GM23338 (cell line): ENCODE results near the gene SKP1. TPM values are rescaled to one million over a fixed set of nuclear protein-coding genes. Genes with fewer than 3 reads are reported as not detected.
A peak's percentile ranks its signal among the peaks of the same experiment; 100 is the strongest.

Experiments
- ATAC-seq: fragments of 200-7000 bp; cut with Tn5 transposase; 3 replicates; pipeline ENCODE4 v1.9.1; 2020
- DNase-seq: peaks from one replicate; pipeline ENCODE4 v3.0.0-alpha.2; 2015; ENCODE audit warnings: low spot score
- H2AFZ ChIP-seq: fragments of 200-600 bp; sonication (generic); 2 replicates; pipeline ENCODE4 v1.8.0; 2016; ENCODE audit warnings: antibody characterized with exemption, mild to moderate bottlenecking, moderate library complexity
- H3F3A ChIP-seq: fragments of 200-600 bp; sonication (generic); replicated peaks from 2 replicates; pipeline ENCODE4 v1.8.0; 2017; ENCODE audit warnings: antibody characterized with exemption, mixed run types, low read depth
- H3K27ac ChIP-seq: fragments of 200-600 bp; sonication (generic); 2 replicates; pipeline ENCODE4 v1.6.1; 2016; ENCODE audit warnings: low read depth
- H3K27me3 ChIP-seq: fragments of 200-600 bp; sonication (generic); 2 replicates; pipeline ENCODE4 v1.8.0; 2016; ENCODE audit warnings: mild to moderate bottlenecking, mixed run types, moderate library complexity; ENCODE audit not compliant: insufficient read depth
- H3K36me3 ChIP-seq: fragments of 200-600 bp; sonication (generic); 2 replicates; pipeline ENCODE4 v1.8.0; 2016; ENCODE audit warnings: mild to moderate bottlenecking; ENCODE audit not compliant: insufficient read depth
- H3K4me1 ChIP-seq: fragments of 200-600 bp; sonication (generic); 2 replicates; pipeline ENCODE4 v1.8.0; 2016; ENCODE audit warnings: mild to moderate bottlenecking, moderate library complexity; ENCODE audit not compliant: insufficient read depth
- H3K4me2 ChIP-seq: fragments of 200-600 bp; sonication (generic); 2 replicates; pipeline ENCODE4 v1.7.1; 2017; ENCODE audit warnings: mixed run types
- H3K4me3 ChIP-seq: fragments of 200-600 bp; sonication (generic); 2 replicates; pipeline ENCODE4 v1.6.1; 2016; ENCODE audit warnings: mixed run types
- H3K79me2 ChIP-seq: fragments of 200-600 bp; sonication (generic); replicated peaks from 2 replicates; pipeline ENCODE4 v1.8.0; 2017; ENCODE audit warnings: mild to moderate bottlenecking; ENCODE audit not compliant: insufficient read depth
- H3K9me2 ChIP-seq: fragments of 200-600 bp; sonication (generic); 2 replicates; pipeline ENCODE4 v1.8.0; 2017; ENCODE audit not compliant: insufficient read depth
- H4K20me1 ChIP-seq: fragments of 200-600 bp; sonication (generic); replicated peaks from 2 replicates; pipeline ENCODE4 v1.8.0; 2017; ENCODE audit warnings: mild to moderate bottlenecking; ENCODE audit not compliant: insufficient read depth
- H3K27ac Mint-ChIP-seq: 2 replicates; pipeline ENCODE4 v1.8.0; 2020; ENCODE audit warnings: inconsistent platforms, mild to moderate bottlenecking, moderate library complexity, mixed read lengths
- H3K27me3 Mint-ChIP-seq: 3 replicates; pipeline ENCODE4 v1.8.0; 2022; ENCODE audit warnings: low read depth, mild to moderate bottlenecking, moderate library complexity, mixed read lengths, inconsistent platforms; ENCODE audit not compliant: insufficient read depth, poor library complexity
- H3K36me3 Mint-ChIP-seq: 3 replicates; pipeline ENCODE4 v1.8.0; 2021; ENCODE audit warnings: low read depth, mild to moderate bottlenecking, inconsistent platforms, moderate library complexity, mixed read lengths
- H3K4me1 Mint-ChIP-seq: 3 replicates; pipeline ENCODE4 v1.8.0; 2020; ENCODE audit warnings: mild to moderate bottlenecking, inconsistent platforms, mixed read lengths
- H3K4me3 Mint-ChIP-seq: 3 replicates; pipeline ENCODE4 v1.8.0; 2021; ENCODE audit warnings: moderate library complexity, mild to moderate bottlenecking, inconsistent platforms, mixed read lengths
- H3K9me3 Mint-ChIP-seq: 3 replicates; pipeline ENCODE4 v1.8.0; 2020; ENCODE audit warnings: moderate library complexity, mild to moderate bottlenecking, inconsistent platforms, mixed read lengths
- CREB1 ChIP-seq: fragments of 250-450 bp; sonication (Bioruptor Pico); IDR thresholded peaks from 2 replicates; pipeline ENCODE4 v1.5.0; 2020; ENCODE audit warnings: low read depth, mild to moderate bottlenecking, moderate library complexity
- EZH2 ChIP-seq: fragments of 200-600 bp; sonication (generic); IDR thresholded peaks from one replicate; pipeline ENCODE4 v1.8.0; 2017; ENCODE audit warnings: antibody characterized with exemption, mild to moderate bottlenecking, low read depth; ENCODE audit not compliant: unreplicated experiment
- EZH2phosphoT487 ChIP-seq: fragments of 200-600 bp; sonication (generic); IDR thresholded peaks from one replicate; pipeline ENCODE4 v1.8.1; 2018; ENCODE audit warnings: antibody characterized with exemption; ENCODE audit not compliant: unreplicated experiment
- NANOG ChIP-seq: IDR thresholded peaks from 2 replicates; pipeline ENCODE4 v1.6.1; 2016; ENCODE audit warnings: antibody characterized with exemption, borderline replicate concordance
- STAT1 ChIP-seq: IDR thresholded peaks from one replicate; pipeline ENCODE4 v1.6.1; 2016; ENCODE audit warnings: antibody characterized with exemption; ENCODE audit not compliant: unreplicated experiment
- ZNF114 ChIP-seq: fragments of 250-450 bp; sonication (Bioruptor Pico); IDR thresholded peaks from 2 replicates; pipeline ENCODE4 v1.5.0; 2020; ENCODE audit warnings: mild to moderate bottlenecking, moderate library complexity
- polyA plus RNA-seq: library from polyadenylated mRNA; unstranded; fragments of >200 nt; fragmentation: Nextera tagmentation; extraction: Ambion mirVana; gene quantifications from 2 replicates; pipeline ENCODE4 v1.2.1, GENCODE V29; 2016
- total RNA-seq: library from RNA; depleted of rRNA; stranded (reverse); fragments of >200 nt; shearing (Covaris generic); gene quantifications from 2 replicates; pipeline ENCODE4 v1.2.3, GENCODE V29; 2014
- TF ChIP-seq, protein P1 (sequence below): IDR thresholded peaks from 2 replicates; pipeline ENCODE4 v1.6.1; 2016; ENCODE audit warnings: antibody characterized with exemption
- TF ChIP-seq, protein P2 (sequence below), 2 experiments: fragments of 200-600 bp in 1 of 2; sonication (generic) in 1 of 2; conservative IDR thresholded peaks; 2 replicates each; pipeline versions ENCODE4 v1.5.1 to v1.6.1; 2016 to 2017; ENCODE audit warnings: antibody characterized with exemption in 2 of 2, low read depth in 2 of 2, mild to moderate bottlenecking in 2 of 2, moderate library complexity in 1 of 2
- TF ChIP-seq, protein P3 (sequence below): IDR thresholded peaks from one replicate; pipeline ENCODE4 v1.6.1; 2018; ENCODE audit warnings: antibody characterized with exemption; ENCODE audit not compliant: unreplicated experiment

The SKP1 gene
- total and polyA plus RNA-seq, 2 experiments from 2014 or later = 244 to 440 TPM

DNA sequence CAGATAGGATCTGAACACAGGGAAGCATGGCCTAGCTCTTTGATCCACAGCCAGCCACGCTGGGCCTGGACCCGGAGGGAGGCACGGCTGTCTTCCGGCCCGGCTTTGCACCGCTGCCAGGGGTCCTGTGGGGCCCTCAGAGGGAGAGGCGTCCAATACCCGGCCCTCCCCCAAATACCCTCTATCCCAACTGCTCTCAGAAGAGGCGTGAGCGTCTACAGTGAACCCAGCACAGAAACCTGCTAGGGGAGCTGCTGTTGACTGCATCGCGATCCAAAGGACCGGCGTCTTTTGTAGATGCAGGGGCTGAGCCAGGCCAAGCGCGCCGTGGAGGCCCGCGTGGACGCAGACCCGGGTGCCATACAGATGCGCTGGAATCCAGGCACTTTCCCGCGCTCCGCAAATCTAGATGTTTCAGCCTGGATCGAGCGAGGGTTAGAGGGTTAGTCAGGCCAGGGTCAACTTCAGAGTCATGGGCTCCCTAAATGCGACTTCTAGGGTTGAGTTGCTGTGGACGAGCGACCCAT is 63.3 kb downstream of the SKP1 start:
- Histone ChIP-seq H3F3A (0 out of 2 replicates have a peak, but pooled peaks cover 15% of the 10 kb centered on the region), H3K27me3 (peaks cover 40% of the 10 kb centered on the region), H3K36me3 (no peaks in the 10 kb centered on the region), H2AFZ (peak overlapping the region; percentile 94), H3K9me2 (no peaks in the 10 kb centered on the region), H3K4me2 (peak overlapping the region; percentile 98), H3K4me3 (peak overlapping the region; percentile 90), H4K20me1 (peaks cover 5% of the 10 kb centered on the region; the same call in 1 of the 2 replicates), H3K27ac (no peak overlapping the region), H3K79me2 (no peaks in the 10 kb centered on the region), H3K4me1 (no peaks in the 10 kb centered on the region; the same call in 1 of the 2 replicates)
- Mint-ChIP-seq H3K27ac (no peak overlapping the region), H3K4me3 (peak overlapping the region; percentile 79), H3K36me3 (no peaks in the 10 kb centered on the region; the same call in 2 of the 3 replicates), H3K9me3 (no peaks in the 10 kb centered on the region), H3K27me3 (peaks cover 34% of the 10 kb centered on the region), H3K4me1 (peaks cover 7% of the 10 kb centered on the region)
- TF ChIP-seq NANOG (no peak), EZH2 (peak; percentile 29), ZNF114 (no peak), CREB1 (CRISPR knock-in tag) (no peak), EZH2phosphoT487 (no peak), STAT1 (no peak)
- TF ChIP-seq, protein P1, sequence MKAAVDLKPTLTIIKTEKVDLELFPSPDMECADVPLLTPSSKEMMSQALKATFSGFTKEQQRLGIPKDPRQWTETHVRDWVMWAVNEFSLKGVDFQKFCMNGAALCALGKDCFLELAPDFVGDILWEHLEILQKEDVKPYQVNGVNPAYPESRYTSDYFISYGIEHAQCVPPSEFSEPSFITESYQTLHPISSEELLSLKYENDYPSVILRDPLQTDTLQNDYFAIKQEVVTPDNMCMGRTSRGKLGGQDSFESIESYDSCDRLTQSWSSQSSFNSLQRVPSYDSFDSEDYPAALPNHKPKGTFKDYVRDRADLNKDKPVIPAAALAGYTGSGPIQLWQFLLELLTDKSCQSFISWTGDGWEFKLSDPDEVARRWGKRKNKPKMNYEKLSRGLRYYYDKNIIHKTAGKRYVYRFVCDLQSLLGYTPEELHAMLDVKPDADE = no peak
- TF ChIP-seq, protein P2, sequence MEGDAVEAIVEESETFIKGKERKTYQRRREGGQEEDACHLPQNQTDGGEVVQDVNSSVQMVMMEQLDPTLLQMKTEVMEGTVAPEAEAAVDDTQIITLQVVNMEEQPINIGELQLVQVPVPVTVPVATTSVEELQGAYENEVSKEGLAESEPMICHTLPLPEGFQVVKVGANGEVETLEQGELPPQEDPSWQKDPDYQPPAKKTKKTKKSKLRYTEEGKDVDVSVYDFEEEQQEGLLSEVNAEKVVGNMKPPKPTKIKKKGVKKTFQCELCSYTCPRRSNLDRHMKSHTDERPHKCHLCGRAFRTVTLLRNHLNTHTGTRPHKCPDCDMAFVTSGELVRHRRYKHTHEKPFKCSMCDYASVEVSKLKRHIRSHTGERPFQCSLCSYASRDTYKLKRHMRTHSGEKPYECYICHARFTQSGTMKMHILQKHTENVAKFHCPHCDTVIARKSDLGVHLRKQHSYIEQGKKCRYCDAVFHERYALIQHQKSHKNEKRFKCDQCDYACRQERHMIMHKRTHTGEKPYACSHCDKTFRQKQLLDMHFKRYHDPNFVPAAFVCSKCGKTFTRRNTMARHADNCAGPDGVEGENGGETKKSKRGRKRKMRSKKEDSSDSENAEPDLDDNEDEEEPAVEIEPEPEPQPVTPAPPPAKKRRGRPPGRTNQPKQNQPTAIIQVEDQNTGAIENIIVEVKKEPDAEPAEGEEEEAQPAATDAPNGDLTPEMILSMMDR (conservative IDR thresholded peaks at IDR 0.05; ENCODE audit: low read depth in 2 of 2) = no peak
- ATAC-seq (peak; percentile 9), DNase-seq (peak; percentile 31)

DNA sequence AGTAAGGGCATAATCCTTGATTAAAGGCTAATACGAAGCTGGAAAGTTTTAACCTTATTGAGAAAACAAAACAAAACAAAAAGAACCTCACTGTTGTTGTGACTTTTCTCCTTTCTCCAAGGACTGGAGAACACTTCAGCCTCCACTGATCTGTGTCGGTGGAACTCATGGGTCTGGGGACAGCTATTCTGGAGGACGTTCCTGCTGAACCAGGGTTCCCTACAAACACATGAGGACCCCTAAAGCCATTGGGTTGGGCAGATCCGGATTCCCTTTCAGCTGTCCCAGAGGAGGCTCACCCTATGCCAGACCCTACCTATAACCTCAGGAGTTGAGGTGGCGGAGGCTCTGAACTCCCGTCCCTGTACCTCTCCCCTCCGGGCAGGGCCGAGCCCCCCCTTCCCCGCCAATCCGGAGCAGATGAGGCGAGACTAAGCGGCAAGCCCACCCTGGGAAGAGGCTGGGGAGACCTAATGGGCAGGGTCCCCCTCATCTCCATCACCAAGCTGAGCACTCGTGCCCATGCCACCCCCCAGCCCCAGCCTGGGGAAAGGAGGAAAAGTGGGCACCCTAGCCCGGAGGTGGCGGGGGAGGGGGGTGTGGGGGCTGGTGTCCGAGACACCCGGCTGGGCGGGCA is 63.9 kb downstream of the SKP1 start:
- peaks cover 40% of the 10 kb centered on the region for H3K27me3 ChIP-seq
- TF ChIP-seq, protein P3, sequence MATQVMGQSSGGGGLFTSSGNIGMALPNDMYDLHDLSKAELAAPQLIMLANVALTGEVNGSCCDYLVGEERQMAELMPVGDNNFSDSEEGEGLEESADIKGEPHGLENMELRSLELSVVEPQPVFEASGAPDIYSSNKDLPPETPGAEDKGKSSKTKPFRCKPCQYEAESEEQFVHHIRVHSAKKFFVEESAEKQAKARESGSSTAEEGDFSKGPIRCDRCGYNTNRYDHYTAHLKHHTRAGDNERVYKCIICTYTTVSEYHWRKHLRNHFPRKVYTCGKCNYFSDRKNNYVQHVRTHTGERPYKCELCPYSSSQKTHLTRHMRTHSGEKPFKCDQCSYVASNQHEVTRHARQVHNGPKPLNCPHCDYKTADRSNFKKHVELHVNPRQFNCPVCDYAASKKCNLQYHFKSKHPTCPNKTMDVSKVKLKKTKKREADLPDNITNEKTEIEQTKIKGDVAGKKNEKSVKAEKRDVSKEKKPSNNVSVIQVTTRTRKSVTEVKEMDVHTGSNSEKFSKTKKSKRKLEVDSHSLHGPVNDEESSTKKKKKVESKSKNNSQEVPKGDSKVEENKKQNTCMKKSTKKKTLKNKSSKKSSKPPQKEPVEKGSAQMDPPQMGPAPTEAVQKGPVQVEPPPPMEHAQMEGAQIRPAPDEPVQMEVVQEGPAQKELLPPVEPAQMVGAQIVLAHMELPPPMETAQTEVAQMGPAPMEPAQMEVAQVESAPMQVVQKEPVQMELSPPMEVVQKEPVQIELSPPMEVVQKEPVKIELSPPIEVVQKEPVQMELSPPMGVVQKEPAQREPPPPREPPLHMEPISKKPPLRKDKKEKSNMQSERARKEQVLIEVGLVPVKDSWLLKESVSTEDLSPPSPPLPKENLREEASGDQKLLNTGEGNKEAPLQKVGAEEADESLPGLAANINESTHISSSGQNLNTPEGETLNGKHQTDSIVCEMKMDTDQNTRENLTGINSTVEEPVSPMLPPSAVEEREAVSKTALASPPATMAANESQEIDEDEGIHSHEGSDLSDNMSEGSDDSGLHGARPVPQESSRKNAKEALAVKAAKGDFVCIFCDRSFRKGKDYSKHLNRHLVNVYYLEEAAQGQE = no peak
- TF ChIP-seq STAT1 (no peak), EZH2phosphoT487 (no peak)
- TF ChIP-seq, protein P2 (conservative IDR thresholded peaks at IDR 0.05; ENCODE audit: low read depth in 2 of 2) = no peak
- Mint-ChIP-seq H3K4me3 (no peak overlapping the region), H3K4me1 (peaks cover 7% of the 10 kb centered on the region), H3K9me3 (no peaks in the 10 kb centered on the region), H3K27ac (no peak overlapping the region), H3K27me3 (peaks cover 38% of the 10 kb centered on the region), H3K36me3 (no peaks in the 10 kb centered on the region; the same call in 2 of the 3 replicates)
- H4K20me1 ChIP-seq = peaks cover 5% of the 10 kb centered on the region; the same call in 1 of the 2 replicates
- no peaks in the 10 kb centered on the region for H3K36me3 ChIP-seq
- no peak for DNase-seq
- H3K4me1 ChIP-seq = no peaks in the 10 kb centered on the region; the same call in 1 of the 2 replicates
- peak overlapping the region; percentile 98; the same call in 1 of the 2 replicates for H3K4me2 ChIP-seq
- H3K9me2 ChIP-seq = no peaks in the 10 kb centered on the region
- H3K79me2 ChIP-seq = no peaks in the 10 kb centered on the region
- no peak overlapping the region for H3K27ac ChIP-seq
- H2AFZ ChIP-seq = no peak overlapping the region
- H3K4me3 ChIP-seq = peak overlapping the region; percentile 90
- H3F3A ChIP-seq = 0 out of 2 replicates have a peak, but pooled peaks cover 15% of the 10 kb centered on the region
- ATAC-seq = no peak
